SU-DHL-6 (cell line): ENCODE data around the gene GTF3C1.

Source experiments
- CTCF ChIP-seq: fragments of 200-600 bp; sonication (generic); IDR thresholded peaks from one replicate; pipeline ENCODE4 v1.5.1; 2017; ENCODE audit warnings: antibody characterized with exemption, mild to moderate bottlenecking, low read length, moderate library complexity; ENCODE audit not compliant: insufficient read depth, poor library complexity, severe bottlenecking
- EZH2phosphoT487 ChIP-seq: fragments of 200-600 bp; sonication (generic), shearing (Covaris generic); conservative IDR thresholded peaks from 2 replicates; pipeline ENCODE4 v1.6.1; 2018; ENCODE audit warnings: mild to moderate bottlenecking, antibody characterized with exemption, low read length, moderate library complexity, mixed read lengths

DNA sequence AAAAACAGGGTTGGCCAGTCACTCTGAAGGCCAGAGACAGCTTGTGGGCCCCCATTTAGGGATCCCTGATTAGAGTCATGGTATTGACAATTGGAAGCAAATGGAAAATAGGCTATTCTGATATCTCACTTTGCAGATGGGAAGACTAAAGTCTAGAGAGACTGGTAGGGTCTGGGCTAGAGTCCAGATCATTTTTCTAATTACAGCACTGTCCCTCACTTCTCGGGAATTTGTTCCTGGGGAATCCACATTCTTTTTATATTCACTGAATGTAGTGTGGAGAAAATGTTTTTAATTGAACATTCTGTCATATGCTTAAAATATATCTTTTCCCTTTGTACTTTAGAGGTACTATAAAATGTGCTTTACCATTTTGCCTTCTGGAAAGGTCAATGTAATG is 1.3 kb upstream of the GTF3C1 start:
- no peak for TF ChIP-seq CTCF
- no peak for TF ChIP-seq EZH2phosphoT487
